ENCODE data around the gene KRTAP9-8.

DNA sequence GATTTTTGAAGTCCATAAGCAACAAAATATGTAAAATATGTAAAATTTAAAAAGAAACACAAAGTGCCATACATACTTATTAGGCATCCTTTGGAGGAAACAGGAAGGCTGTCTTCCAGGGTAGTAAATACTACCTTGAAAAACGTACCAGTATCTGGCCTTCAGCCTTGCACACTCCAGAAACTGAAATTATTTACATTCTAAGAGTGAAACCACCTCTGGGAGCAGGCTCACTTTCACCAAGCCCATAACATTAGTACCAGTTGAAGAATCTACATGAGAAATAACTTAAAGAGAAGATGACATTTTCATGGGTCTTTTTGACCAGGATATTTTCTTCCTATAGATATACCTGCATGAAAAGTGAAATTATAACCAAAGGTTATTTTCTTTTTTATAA lies 41.7 kb upstream of the KRTAP9-8 start:
- TF ChIP-seq POLR2A (IDR thresholded peaks at IDR 0.05; ENCODE audit: extremely low read depth, insufficient read length): no peak
- TF ChIP-seq, protein P1, sequence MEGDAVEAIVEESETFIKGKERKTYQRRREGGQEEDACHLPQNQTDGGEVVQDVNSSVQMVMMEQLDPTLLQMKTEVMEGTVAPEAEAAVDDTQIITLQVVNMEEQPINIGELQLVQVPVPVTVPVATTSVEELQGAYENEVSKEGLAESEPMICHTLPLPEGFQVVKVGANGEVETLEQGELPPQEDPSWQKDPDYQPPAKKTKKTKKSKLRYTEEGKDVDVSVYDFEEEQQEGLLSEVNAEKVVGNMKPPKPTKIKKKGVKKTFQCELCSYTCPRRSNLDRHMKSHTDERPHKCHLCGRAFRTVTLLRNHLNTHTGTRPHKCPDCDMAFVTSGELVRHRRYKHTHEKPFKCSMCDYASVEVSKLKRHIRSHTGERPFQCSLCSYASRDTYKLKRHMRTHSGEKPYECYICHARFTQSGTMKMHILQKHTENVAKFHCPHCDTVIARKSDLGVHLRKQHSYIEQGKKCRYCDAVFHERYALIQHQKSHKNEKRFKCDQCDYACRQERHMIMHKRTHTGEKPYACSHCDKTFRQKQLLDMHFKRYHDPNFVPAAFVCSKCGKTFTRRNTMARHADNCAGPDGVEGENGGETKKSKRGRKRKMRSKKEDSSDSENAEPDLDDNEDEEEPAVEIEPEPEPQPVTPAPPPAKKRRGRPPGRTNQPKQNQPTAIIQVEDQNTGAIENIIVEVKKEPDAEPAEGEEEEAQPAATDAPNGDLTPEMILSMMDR (IDR thresholded peaks at IDR 0.05; ENCODE audit: low read depth, low read length): no peak
- TF ChIP-seq MYC (IDR thresholded peaks at IDR 0.05; ENCODE audit: low read depth, low read length): no peak
- TF ChIP-seq, protein P2, sequence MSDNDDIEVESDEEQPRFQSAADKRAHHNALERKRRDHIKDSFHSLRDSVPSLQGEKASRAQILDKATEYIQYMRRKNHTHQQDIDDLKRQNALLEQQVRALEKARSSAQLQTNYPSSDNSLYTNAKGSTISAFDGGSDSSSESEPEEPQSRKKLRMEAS (IDR thresholded peaks at IDR 0.05; ENCODE audit: low read depth, low read length): no peak
